Esophagus squamous epithelium (tissue), 5 donors: ENCODE results near the gene ACSF3. TPM values are rescaled to one million over a fixed set of nuclear protein-coding genes. Genes with fewer than 3 reads are reported as not detected.
"Not testable (repeated sequence)": the region's sequence is repeated elsewhere in the genome, so short reads cannot be mapped to it uniquely, and the experiment has no call there.

Source experiments
- DNase-seq: peaks from one replicate; lab custom pipeline; 2025; lab: John Stamatoyannopoulos, UW
- H3K27ac ChIP-seq, 4 donors: fragments of 200-600 bp; sonication (generic); one replicate each; pipeline ENCODE4 v1.5.1; 2016 to 2019; ENCODE audit warnings: mild to moderate bottlenecking in 1 of 4
- H3K27me3 ChIP-seq, 4 donors: fragments of 200-600 bp; sonication (generic); 1 replicate in 3 of 4; 2 replicates in 1 of 4; pipeline versions ENCODE4 v1.5.1 to v1.6.0; 2017 to 2021; ENCODE audit warnings: antibody characterized with exemption in 1 of 4
- H3K36me3 ChIP-seq, 3 donors: fragments of 200-600 bp; sonication (generic); one replicate each; pipeline ENCODE4 v1.5.1; 2016 to 2019
- H3K4me1 ChIP-seq, 3 donors: fragments of 200-600 bp; sonication (generic); one replicate each; pipeline ENCODE4 v1.5.1; 2017 to 2019
- H3K4me3 ChIP-seq, 4 donors: fragments of 200-600 bp; sonication (generic); 1 replicate in 3 of 4; 2 replicates in 1 of 4; pipeline ENCODE4 v1.5.1; 2016 to 2019; ENCODE audit warnings: mild to moderate bottlenecking in 2 of 4, moderate library complexity in 1 of 4
- H3K9me3 ChIP-seq, 3 donors: fragments of 200-600 bp; sonication (generic); one replicate each; pipeline ENCODE4 v1.5.1; 2016 to 2019
- CTCF ChIP-seq, 6 experiments: fragments of 450-650 bp in 4 of 6; fragments of 200-600 bp in 2 of 6; sonication (generic) in 2 of 6; IDR thresholded peaks; one replicate each; pipeline ENCODE4 v1.5.1; 2016 to 2019; ENCODE audit warnings: antibody characterized with exemption in 6 of 6, mild to moderate bottlenecking in 4 of 6, moderate library complexity in 4 of 6
- POLR2A ChIP-seq, 4 donors: fragments of 450-650 bp; IDR thresholded peaks; one replicate each; pipeline ENCODE4 v1.6.1; 2017; ENCODE audit warnings: antibody characterized with exemption in 4 of 4, mild to moderate bottlenecking in 4 of 4, moderate library complexity in 3 of 4
- WGBS, 2 donors: methylation state at CpG; one replicate each; pipeline ENCODE4 v1.1.5; 2018; 5-methylcytosine and 5-hydroxymethylcytosine counted together
- intact Hi-C: fragments of 100-400 bp; cut with DNase I; formaldehyde crosslinking; loops from one replicate; pipeline ENCODE4 v1.15.0; 2022
- total RNA-seq, 4 donors: library from RNA; depleted of rRNA; stranded (reverse); fragments of >200 nt; gene quantifications; one replicate each; pipeline ENCODE4 v1.1.0, GENCODE V29; 2016
- donor health status: DM: yes; HTN: yes; CAD: no.

Gene ACSF3
- total RNA-seq, 4 donors from 2014 or later, result 15.1 to 21.1 (median 17.4) TPM

GRCh38 chr16:89090669-89091426, 2.8 kb upstream of the ACSF3 start:
- no peak for DNase-seq
- intact Hi-C loops, result no loop called here

GRCh38 chr16:89092013-89092412, 1.6 kb upstream of the ACSF3 start:
- Histone ChIP-seq H3K4me1 (peaks cover 18 to 38% (median 25%) of the 10 kb centered on the region in 3 donors), H3K27ac (no peak overlapping the region), H3K9me3 (no peaks in the 10 kb centered on the region), H3K36me3 (no peaks in the 10 kb centered on the region), H3K27me3 (peaks cover 0 to 51% (median 0%) of the 10 kb centered on the region in 4 donors), H3K4me3 (no peak overlapping the region)
- DNase-seq, result no peak
- TF ChIP-seq CTCF (IDR thresholded peaks at IDR 0.05) (no peak), POLR2A (IDR thresholded peaks at IDR 0.05) (no peak)
- 67 to 84% methylated on average over 3 to 6 of the region's 7 CpGs for WGBS, 2 donors
- intact Hi-C loops, result no loop called here

More at GRCh38 chr16:89090669-89091426, 2.8 kb upstream of the ACSF3 start:
- H3K4me1 ChIP-seq, result peaks cover 16 to 26% (median 22%) of the 10 kb centered on the region in 3 donors
- no peak for TF ChIP-seq CTCF (IDR thresholded peaks at IDR 0.05)
- WGBS, 2 donors, result 54 to 61% methylated on average over 13 to 16 of the region's 17 CpGs
- peaks cover 0 to 61% (median 0%) of the 10 kb centered on the region in 4 donors for H3K27me3 ChIP-seq
- no peaks in the 10 kb centered on the region for H3K9me3 ChIP-seq
- H3K4me3 ChIP-seq, result no peak overlapping the region
- H3K27ac ChIP-seq, result no peak overlapping the region
- no peaks in the 10 kb centered on the region for H3K36me3 ChIP-seq

- Histone ChIP-seq H3K27me3 (peaks cover 0 to 40% (median 0%) of the 10 kb centered on the region in 4 donors), H3K4me1 (peaks cover 18 to 47% (median 25%) of the 10 kb centered on the region in 3 donors), H3K27ac (peak overlapping the region; percentile 57 to 84 (median 80)), H3K4me3 (peak overlapping the region; percentile 67 to 92 (median 78))
- intact Hi-C loops, H3K36me3 ChIP-seq, DNase-seq, H3K9me3 ChIP-seq: not testable (repeated sequence)
- 65 to 76% methylated on average over 10 to 15 of the region's 15 CpGs for WGBS, 2 donors
Measured at GRCh38 chr16:89093252-89093601, 425 bp upstream of the ACSF3 start.

GRCh38 chr16:89094252-89094879, 714 bp downstream of the ACSF3 start:
- peak overlapping the region; percentile 62 to 84 (median 80) for H3K27ac ChIP-seq
- H3K27me3 ChIP-seq, result peaks cover 0 to 29% (median 0%) of the 10 kb centered on the region in 4 donors
- 14 to 25% methylated on average over 7 to 12 of the region's 21 CpGs for WGBS, 2 donors
- DNase-seq, result no peak
- H3K4me3 ChIP-seq, result peak overlapping the region; percentile 67 to 92 (median 78)
- H3K9me3 ChIP-seq, result no peaks in the 10 kb centered on the region
- peaks cover 0 to 9% (median 0%) of the 10 kb centered on the region in 3 donors for H3K36me3 ChIP-seq
- H3K4me1 ChIP-seq, result peaks cover 18 to 52% (median 25%) of the 10 kb centered on the region in 3 donors
- intact Hi-C loops, result no loop called here
- TF ChIP-seq CTCF (IDR thresholded peaks at IDR 0.05), result no peak
- TF ChIP-seq POLR2A (IDR thresholded peaks at IDR 0.05), result no peak

GRCh38 chr16:89094880-89095258, 1.2 kb downstream of the ACSF3 start:
- 81 to 82% methylated on average over 8 of the region's 8 CpGs for WGBS, 2 donors
- Histone ChIP-seq H3K9me3 (no peaks in the 10 kb centered on the region), H3K27ac (no peak overlapping the region), H3K27me3 (peaks cover 0 to 24% (median 0%) of the 10 kb centered on the region in 4 donors), H3K4me3 (peak overlapping the region in 3 of 4 donors; percentile 67 to 92 (median 87)), H3K36me3 (peaks cover 0 to 11% (median 0%) of the 10 kb centered on the region in 3 donors), H3K4me1 (peaks cover 18 to 52% (median 25%) of the 10 kb centered on the region in 3 donors)
- intact Hi-C loops, result no loop called here
- TF ChIP-seq POLR2A (IDR thresholded peaks at IDR 0.05), result no peak
- no peak for DNase-seq

- WGBS, 2 donors, result 64 to 85% methylated on average over 8 to 14 of the region's 21 CpGs
Measured at GRCh38 chr16:89095491-89095951, 1.9 kb downstream of the ACSF3 start.

More at GRCh38 chr16:89095491-89095951, 1.9 kb downstream of the ACSF3 start:
- TF ChIP-seq CTCF (IDR thresholded peaks at IDR 0.05), result no peak
- no peak for TF ChIP-seq POLR2A (IDR thresholded peaks at IDR 0.05)
- Histone ChIP-seq H3K4me1 (peaks cover 18 to 52% (median 25%) of the 10 kb centered on the region in 3 donors), H3K27ac (no peak overlapping the region), H3K4me3 (no peak overlapping the region), H3K27me3 (peaks cover 0 to 18% (median 0%) of the 10 kb centered on the region in 4 donors), H3K36me3 (peaks cover 0 to 17% (median 0%) of the 10 kb centered on the region in 3 donors), H3K9me3 (no peaks in the 10 kb centered on the region)
- no peak for DNase-seq
- intact Hi-C loops, result no loop called here
